Caco-2 (cell line): ENCODE results near the gene NFIA. TPM values are rescaled to one million over a fixed set of nuclear protein-coding genes. Genes with fewer than 3 reads are reported as not detected.

Source experiments
- BruUV-seq: library from RNA; stranded (reverse); fragments of 400-500 nt; replicated peaks from 2 replicates; lab custom pipeline; 2021; lab: Mats Ljungman, UMichigan
- CTCF ChIA-PET: fragments of 300-600 bp; sonication (Branson Sonifier 250); formaldehyde crosslinking; loops from one replicate; lab custom pipeline; 2022; ENCODE audit warnings: antibody characterized with exemption; lab: Charles Lee
- POLR2A ChIA-PET: fragments of 300-600 bp; sonication (Branson Sonifier 250); formaldehyde crosslinking; loops from one replicate; lab custom pipeline; 2022; ENCODE audit warnings: antibody characterized with exemption; lab: Charles Lee
- DNase-seq, 2 experiments: peaks; one replicate each; pipeline versions ENCODE4 v3.0.0 to v3.0.0-alpha.2; 2020 to 2022
- H3K27me3 ChIP-seq: replicated peaks from 2 replicates; pipeline ENCODE4 v1.6.0; 2011; ENCODE audit warnings: low read length; ENCODE audit not compliant: control insufficient read depth, insufficient read depth
- H3K36me3 ChIP-seq: 2 replicates; pipeline ENCODE4 v1.5.1; 2011; ENCODE audit warnings: low read length; ENCODE audit not compliant: control insufficient read depth, insufficient read depth
- H3K4me1 ChIP-seq: fragments of 250-450 bp; sonication (Bioruptor Pico); 2 replicates; pipeline ENCODE4 v1.5.1; 2020; ENCODE audit warnings: mild to moderate bottlenecking
- H3K4me3 ChIP-seq: 2 replicates; pipeline ENCODE4 v1.5.1; 2011; ENCODE audit warnings: low read depth, mild to moderate bottlenecking, control low read depth, low read length
- H3K9me3 ChIP-seq: fragments of 250-450 bp; sonication (Bioruptor Pico); 2 replicates; pipeline ENCODE4 v1.5.1; 2020; ENCODE audit warnings: mild to moderate bottlenecking, moderate library complexity
- H3K27ac Mint-ChIP-seq: one replicate; pipeline ENCODE4 v1.8.0; 2022; ENCODE audit warnings: mixed read lengths; ENCODE audit not compliant: unreplicated experiment
- H3K27me3 Mint-ChIP-seq: one replicate; pipeline ENCODE4 v1.8.0; 2022; ENCODE audit warnings: mixed read lengths; ENCODE audit not compliant: insufficient read depth, unreplicated experiment
- H3K36me3 Mint-ChIP-seq: one replicate; pipeline ENCODE4 v1.8.0; 2022; ENCODE audit warnings: mild to moderate bottlenecking, mixed read lengths; ENCODE audit not compliant: insufficient read depth, unreplicated experiment
- H3K4me1 Mint-ChIP-seq: one replicate; pipeline ENCODE4 v1.8.0; 2022; ENCODE audit warnings: low read depth, mixed read lengths; ENCODE audit not compliant: unreplicated experiment
- H3K4me3 Mint-ChIP-seq: one replicate; pipeline ENCODE4 v1.8.0; 2022; ENCODE audit warnings: mild to moderate bottlenecking, moderate library complexity, mixed read lengths; ENCODE audit not compliant: unreplicated experiment
- H3K9me3 Mint-ChIP-seq: one replicate; pipeline ENCODE4 v1.8.0; 2022; ENCODE audit warnings: mixed read lengths; ENCODE audit not compliant: unreplicated experiment
- intact Hi-C: fragments of 100-400 bp; cut with micrococcal nuclease; formaldehyde crosslinking; loops from one replicate; pipeline ENCODE4 v1.10.0; 2022; ENCODE audit not compliant: unreplicated experiment
- total RNA-seq: library from RNA; stranded (reverse); gene quantifications from 2 replicates; pipeline ENCODE4 v1.2.3, GENCODE V29; 2022
- TF ChIP-seq, protein P1 (sequence below), 2 experiments: fragments of 200-600 bp in 1 of 2; IDR thresholded peaks; 1 replicate in 1 of 2; 2 replicates in 1 of 2; pipeline versions ENCODE4 v1.5.1 to v1.8.0; 2011 to 2022; ENCODE audit warnings: antibody characterized with exemption in 1 of 2, control low read depth in 1 of 2, inconsistent platforms in 1 of 2, low read depth in 1 of 2, low read length in 1 of 2, mild to moderate bottlenecking in 1 of 2, moderate library complexity in 1 of 2; ENCODE audit not compliant: insufficient read depth in 1 of 2, severe bottlenecking in 1 of 2, unreplicated experiment in 1 of 2

Gene NFIA
- total RNA-seq, 1 experiment from 2014 or later = 1.4 TPM

DNA sequence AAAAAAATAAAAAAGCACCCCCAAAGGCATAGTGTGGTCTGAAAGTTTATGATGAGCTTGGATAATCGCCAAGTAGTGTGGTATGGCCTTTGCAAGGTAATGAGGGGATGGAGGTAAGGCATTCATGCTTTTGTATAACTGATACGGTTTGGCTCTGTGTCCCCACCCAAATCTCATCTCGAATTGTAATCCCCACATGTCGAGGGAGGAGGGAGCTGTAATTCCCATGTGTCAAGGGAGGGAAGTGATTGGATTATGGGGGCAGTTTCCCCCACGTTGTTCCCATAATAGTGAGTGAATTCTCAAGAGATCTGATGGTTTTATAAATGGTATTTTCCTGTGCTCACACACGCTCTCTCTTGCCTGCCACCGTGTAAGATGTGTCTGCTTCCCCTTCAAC, 215.5 kb downstream of the NFIA start:
- Histone ChIP-seq H3K9me3 (no peaks in the 10 kb centered on the region), H3K27me3 (no peaks in the 10 kb centered on the region), H3K4me1 (0 out of 2 replicates have a peak, but pooled peaks cover 10% of the 10 kb centered on the region), H3K36me3 (no peaks in the 10 kb centered on the region), H3K4me3 (no peak overlapping the region)
- ChIA-PET POLR2A (no interaction called here), CTCF (no interaction called here)
- no TSS peak for BruUV-seq
- TF ChIP-seq, protein P1, sequence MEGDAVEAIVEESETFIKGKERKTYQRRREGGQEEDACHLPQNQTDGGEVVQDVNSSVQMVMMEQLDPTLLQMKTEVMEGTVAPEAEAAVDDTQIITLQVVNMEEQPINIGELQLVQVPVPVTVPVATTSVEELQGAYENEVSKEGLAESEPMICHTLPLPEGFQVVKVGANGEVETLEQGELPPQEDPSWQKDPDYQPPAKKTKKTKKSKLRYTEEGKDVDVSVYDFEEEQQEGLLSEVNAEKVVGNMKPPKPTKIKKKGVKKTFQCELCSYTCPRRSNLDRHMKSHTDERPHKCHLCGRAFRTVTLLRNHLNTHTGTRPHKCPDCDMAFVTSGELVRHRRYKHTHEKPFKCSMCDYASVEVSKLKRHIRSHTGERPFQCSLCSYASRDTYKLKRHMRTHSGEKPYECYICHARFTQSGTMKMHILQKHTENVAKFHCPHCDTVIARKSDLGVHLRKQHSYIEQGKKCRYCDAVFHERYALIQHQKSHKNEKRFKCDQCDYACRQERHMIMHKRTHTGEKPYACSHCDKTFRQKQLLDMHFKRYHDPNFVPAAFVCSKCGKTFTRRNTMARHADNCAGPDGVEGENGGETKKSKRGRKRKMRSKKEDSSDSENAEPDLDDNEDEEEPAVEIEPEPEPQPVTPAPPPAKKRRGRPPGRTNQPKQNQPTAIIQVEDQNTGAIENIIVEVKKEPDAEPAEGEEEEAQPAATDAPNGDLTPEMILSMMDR (IDR thresholded peaks at IDR 0.05; ENCODE audit: insufficient read depth in 1 of 2, low read depth in 1 of 2, low read length in 1 of 2, severe bottlenecking in 1 of 2, unreplicated experiment in 1 of 2) = no peak
- Mint-ChIP-seq H3K36me3 (no peaks in the 10 kb centered on the region), H3K27me3 (no peaks in the 10 kb centered on the region), H3K4me3 (no peak overlapping the region), H3K4me1 (peaks cover 5% of the 10 kb centered on the region), H3K27ac (no peak overlapping the region), H3K9me3 (no peaks in the 10 kb centered on the region)
- no peak for DNase-seq
- intact Hi-C loops = loop anchor here (5.0 kb wide), 1 partner anchor 154 kb away; no protein-coding TSS in a partner anchor

DNA sequence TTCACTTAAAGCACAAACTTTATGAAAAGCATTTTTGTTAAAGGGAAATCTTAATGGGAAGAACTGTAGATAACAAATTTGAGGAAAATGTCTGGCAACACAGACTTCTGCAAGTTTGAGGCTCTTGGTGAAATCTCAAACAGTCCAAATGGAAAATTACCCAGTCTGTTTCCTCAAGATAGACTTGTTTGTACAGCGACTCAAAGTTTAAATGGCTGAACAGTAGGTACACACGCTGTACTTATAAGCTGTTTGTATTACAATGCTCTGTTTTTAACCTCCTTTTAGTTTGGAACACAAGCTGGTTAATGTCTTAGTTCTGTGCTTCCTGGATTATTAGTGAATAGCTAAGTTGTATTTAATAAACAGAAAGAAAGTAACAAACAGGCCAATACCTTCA, 217.1 kb downstream of the NFIA start:
- Histone ChIP-seq H3K4me1 (0 out of 2 replicates have a peak, but pooled peaks cover 10% of the 10 kb centered on the region), H3K4me3 (no peak overlapping the region), H3K27me3 (no peaks in the 10 kb centered on the region), H3K9me3 (no peaks in the 10 kb centered on the region), H3K36me3 (no peaks in the 10 kb centered on the region)
- TF ChIP-seq, protein P1 (IDR thresholded peaks at IDR 0.05; ENCODE audit: insufficient read depth in 1 of 2, low read depth in 1 of 2, low read length in 1 of 2, severe bottlenecking in 1 of 2, unreplicated experiment in 1 of 2) = no peak
- no peaks in the 10 kb centered on the region for H3K36me3 Mint-ChIP-seq
- H3K4me1 Mint-ChIP-seq = no peaks in the 10 kb centered on the region
- no peaks in the 10 kb centered on the region for H3K9me3 Mint-ChIP-seq
- POLR2A ChIA-PET = no interaction called here
- no peaks in the 10 kb centered on the region for H3K27me3 Mint-ChIP-seq
- no TSS peak for BruUV-seq
- peak in 1 of 2 experiments; percentile 2 for DNase-seq
- CTCF ChIA-PET = no interaction called here
- no peak overlapping the region for H3K27ac Mint-ChIP-seq
- H3K4me3 Mint-ChIP-seq = no peak overlapping the region
- intact Hi-C loops = loop anchor here (5.0 kb wide), 1 partner anchor 153 kb away; no protein-coding TSS in a partner anchor

DNA sequence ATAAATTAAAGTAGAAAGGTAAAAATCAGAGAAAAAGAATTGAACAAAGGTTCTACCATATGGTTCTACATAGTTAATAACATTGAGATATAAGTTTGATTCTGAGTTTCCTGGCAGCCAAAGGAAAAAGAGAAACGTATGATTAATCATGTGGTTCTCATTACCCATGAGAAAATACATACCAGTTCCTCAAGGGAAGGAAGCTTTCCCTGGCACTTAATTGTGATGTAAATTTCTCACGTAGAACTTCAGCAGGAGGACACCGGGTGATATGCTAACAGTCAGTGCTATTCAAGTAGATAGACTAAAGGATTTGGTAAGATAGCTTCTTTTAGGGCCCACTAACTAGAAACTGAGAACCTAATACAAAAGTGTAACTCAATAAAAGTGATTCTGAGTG, 218.5 kb downstream of the NFIA start:
- POLR2A ChIA-PET = no interaction called here
- Histone ChIP-seq H3K9me3 (no peaks in the 10 kb centered on the region), H3K27me3 (no peaks in the 10 kb centered on the region), H3K4me1 (0 out of 2 replicates have a peak, but pooled peaks cover 10% of the 10 kb centered on the region), H3K36me3 (no peaks in the 10 kb centered on the region), H3K4me3 (no peak overlapping the region)
- TF ChIP-seq, protein P1 (IDR thresholded peaks at IDR 0.05; ENCODE audit: insufficient read depth in 1 of 2, low read depth in 1 of 2, low read length in 1 of 2, severe bottlenecking in 1 of 2, unreplicated experiment in 1 of 2) = no peak
- Mint-ChIP-seq H3K4me1 (no peaks in the 10 kb centered on the region), H3K9me3 (no peaks in the 10 kb centered on the region), H3K27me3 (no peaks in the 10 kb centered on the region), H3K4me3 (no peak overlapping the region), H3K27ac (no peak overlapping the region), H3K36me3 (no peaks in the 10 kb centered on the region)
- no TSS peak for BruUV-seq
- DNase-seq = no peak
- CTCF ChIA-PET = no interaction called here
- intact Hi-C loops = no loop called here
